NCI-H2107 (cell line): ENCODE data around the gene SF1.

Experiments
- DNase-seq: peaks from one replicate; lab custom pipeline; 2025; lab: John Stamatoyannopoulos, UW

SF1 gene

GRCh38 chr11:64759722-64760719 is 18.3 kb downstream of the SF1 start, which contains the start of gene PYGM:
Gene PYGM (minus strand): TSS chr11:64759974. CDS start chr11:64759898, 76 bp downstream.
- no peak for DNase-seq

- no peak for DNase-seq
These were observed 19.1 kb downstream of the SF1 start for GRCh38 chr11:64759131-64759721.

- DNase-seq: no peak
These were observed 19.8 kb downstream of the SF1 start for GRCh38 chr11:64758330-64759079.

GRCh38 chr11:64757549-64758329 is 20.6 kb downstream of the SF1 start:
- no peak for DNase-seq

GRCh38 chr11:64755681-64756361 is 22.5 kb downstream of the SF1 start:
- no peak for DNase-seq

GRCh38 chr11:64754919-64755662 is 23.3 kb downstream of the SF1 start:
- no peak for DNase-seq

GRCh38 chr11:64754124-64754918 is 24.0 kb downstream of the SF1 start:
- no peak for DNase-seq

- DNase-seq: no peak
These were observed 24.8 kb downstream of the SF1 start for GRCh38 chr11:64753380-64754123.

GRCh38 chr11:64753019-64753379 is 25.3 kb downstream of the SF1 start:
- no peak for DNase-seq

GRCh38 chr11:64752175-64752970 is 26.0 kb downstream of the SF1 start:
- no peak for DNase-seq

GRCh38 chr11:64751580-64751979 is 26.8 kb downstream of the SF1 start:
- no peak for DNase-seq

GRCh38 chr11:64751136-64751535 is 27.2 kb downstream of the SF1 start:
- DNase-seq: no peak

GRCh38 chr11:64750361-64751054 is 27.8 kb downstream of the SF1 start:
- DNase-seq: no peak

- DNase-seq: no peak
These were observed 30.2 kb downstream of the SF1 start for GRCh38 chr11:64747961-64748665.

GRCh38 chr11:64746486-64746885 is 31.9 kb downstream of the SF1 start:
- DNase-seq: no peak

GRCh38 chr11:64745521-64746328 is 32.6 kb downstream of the SF1 start:
- DNase-seq: no peak
